Gastroesophageal sphincter (tissue), 4 donors: ENCODE results near the gene THSD4. TPM values are rescaled to one million over a fixed set of nuclear protein-coding genes. Genes with fewer than 3 reads are reported as not detected.

Source experiments
- ATAC-seq: fragments of 150-250 bp; one replicate; pipeline ENCODE4 v1.9.1; 2016; ENCODE audit warnings: mild to moderate bottlenecking, moderate library complexity
- H3K27ac ChIP-seq, 4 donors: fragments of 200-600 bp; sonication (generic) in 3 of 4; 1 replicate in 3 of 4; 2 replicates in 1 of 4; pipeline ENCODE4 v1.5.1; 2016 to 2019
- H3K27me3 ChIP-seq: fragments of 200-600 bp; sonication (generic); one replicate; pipeline ENCODE4 v1.5.1; 2019
- H3K36me3 ChIP-seq, 2 donors: fragments of 200-600 bp; sonication (generic); one replicate each; pipeline ENCODE4 v1.5.1; 2019; ENCODE audit warnings: control low read depth in 1 of 2
- H3K4me1 ChIP-seq, 3 donors: fragments of 200-600 bp; sonication (generic); 1 replicate in 2 of 3; 2 replicates in 1 of 3; pipeline ENCODE4 v1.5.1; 2016 to 2019; ENCODE audit warnings: control low read depth in 2 of 3
- H3K4me3 ChIP-seq, 2 donors: fragments of 200-600 bp; sonication (generic); one replicate each; pipeline ENCODE4 v1.5.1; 2019; ENCODE audit warnings: mild to moderate bottlenecking in 1 of 2, moderate library complexity in 1 of 2
- H3K9me3 ChIP-seq, 3 donors: fragments of 200-600 bp; sonication (generic); one replicate each; pipeline ENCODE4 v1.5.1; 2017 to 2019; ENCODE audit warnings: control low read depth in 2 of 3
- EP300 ChIP-seq: sonication (generic); formaldehyde crosslinking; IDR thresholded peaks from one replicate; pipeline ENCODE4 v1.6.1; 2017; ENCODE audit warnings: antibody characterized with exemption, mild to moderate bottlenecking
- POLR2A ChIP-seq, 2 donors: fragments of 450-650 bp; IDR thresholded peaks; one replicate each; pipeline ENCODE4 v1.6.1; 2017; ENCODE audit warnings: antibody characterized with exemption in 2 of 2, mild to moderate bottlenecking in 2 of 2, moderate library complexity in 1 of 2
- POLR2AphosphoS5 ChIP-seq: sonication (generic); formaldehyde crosslinking; IDR thresholded peaks from one replicate; pipeline ENCODE4 v1.6.1; 2017; ENCODE audit warnings: antibody characterized with exemption
- WGBS, 2 donors: methylation state at CpG; one replicate each; pipeline ENCODE4 v1.1.5; 2018; ENCODE audit warnings: low coverage in 1 of 2; 5-methylcytosine and 5-hydroxymethylcytosine counted together
- total RNA-seq, 4 donors: library from RNA; depleted of rRNA; stranded (reverse); fragments of >200 nt; gene quantifications; one replicate each; pipeline ENCODE4 v1.1.0, GENCODE V29; 2016
- TF ChIP-seq, protein P1 (sequence below), 4 experiments: fragments of 200-600 bp in 2 of 4; fragments of 450-650 bp in 2 of 4; sonication (generic) in 1 of 4; IDR thresholded peaks; one replicate each; pipeline ENCODE4 v1.5.1; 2017 to 2019; ENCODE audit warnings: antibody characterized with exemption in 4 of 4, mild to moderate bottlenecking in 2 of 4, moderate library complexity in 2 of 4

THSD4 gene
- total RNA-seq, 4 donors from 2014 or later: 4.6 to 28.5 (median 17.6) TPM

DNA sequence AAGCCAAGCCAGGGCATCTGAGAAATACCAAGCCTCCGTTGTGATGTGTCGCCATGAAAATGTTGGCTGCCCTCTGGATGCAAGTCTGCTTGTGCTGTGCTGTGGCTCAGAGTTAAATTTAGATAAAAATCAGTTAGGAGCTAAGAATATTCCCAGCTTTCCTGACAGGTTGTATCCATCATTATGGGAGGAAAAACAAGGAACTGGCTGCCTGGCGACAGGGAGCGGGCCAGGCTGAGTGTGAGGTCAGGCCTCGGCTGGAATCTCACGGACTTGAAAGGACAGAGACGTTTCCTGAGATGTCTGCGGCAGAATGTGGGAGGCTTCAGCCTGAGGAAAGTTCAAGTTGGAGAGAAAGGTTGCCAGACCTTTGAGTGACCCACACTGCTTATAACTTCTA, 213.8 kb downstream of the THSD4 start:
- ATAC-seq: peak; percentile 84
- H3K4me3 ChIP-seq: no peak overlapping the region

DNA sequence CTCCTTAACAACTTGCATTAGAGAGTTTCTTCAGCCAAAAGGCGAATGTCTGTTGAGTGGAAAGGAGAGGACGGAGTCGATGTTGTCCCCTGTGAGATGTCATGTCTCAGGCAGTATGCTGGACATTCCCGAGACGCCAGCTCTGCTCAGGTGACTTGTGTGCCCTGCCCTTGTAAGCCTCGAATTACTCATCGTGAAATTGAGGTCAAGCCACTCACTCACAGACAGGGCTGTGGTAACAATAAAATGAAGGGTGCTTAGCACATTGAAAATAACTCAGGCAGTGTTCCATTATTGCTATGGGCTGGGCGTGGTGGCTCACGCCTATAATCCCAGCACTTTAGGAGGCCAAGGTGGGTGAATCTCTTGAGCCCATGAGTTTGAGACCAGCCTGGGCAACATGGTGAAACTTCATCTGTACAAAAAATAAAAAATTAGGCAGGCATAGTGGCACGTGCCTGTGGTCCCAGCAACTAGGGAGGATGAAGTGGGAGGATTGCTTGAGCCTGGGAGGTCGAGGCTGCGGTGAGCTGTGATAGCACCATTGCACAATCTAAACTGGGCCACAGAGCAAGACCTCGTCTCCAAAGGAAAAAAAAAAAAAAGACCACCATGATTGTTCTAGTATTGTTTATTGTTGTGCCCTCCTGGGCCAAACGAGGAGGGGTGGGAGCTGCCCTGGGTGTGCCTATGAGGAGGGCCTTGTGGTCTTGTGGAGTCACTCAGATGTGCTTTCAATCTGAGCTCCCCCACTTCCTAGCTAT, 214.4 kb downstream of the THSD4 start:
- Histone ChIP-seq H3K9me3 (no peaks in the 10 kb centered on the region), H3K27ac (peak overlapping the region; percentile 76 to 88 (median 82)), H3K4me3 (no peak overlapping the region), H3K27me3 (no peaks in the 10 kb centered on the region), H3K36me3 (no peaks in the 10 kb centered on the region), H3K4me1 (peaks cover 7 to 81% (median 18%) of the 10 kb centered on the region in 3 donors)
- TF ChIP-seq, protein P1, sequence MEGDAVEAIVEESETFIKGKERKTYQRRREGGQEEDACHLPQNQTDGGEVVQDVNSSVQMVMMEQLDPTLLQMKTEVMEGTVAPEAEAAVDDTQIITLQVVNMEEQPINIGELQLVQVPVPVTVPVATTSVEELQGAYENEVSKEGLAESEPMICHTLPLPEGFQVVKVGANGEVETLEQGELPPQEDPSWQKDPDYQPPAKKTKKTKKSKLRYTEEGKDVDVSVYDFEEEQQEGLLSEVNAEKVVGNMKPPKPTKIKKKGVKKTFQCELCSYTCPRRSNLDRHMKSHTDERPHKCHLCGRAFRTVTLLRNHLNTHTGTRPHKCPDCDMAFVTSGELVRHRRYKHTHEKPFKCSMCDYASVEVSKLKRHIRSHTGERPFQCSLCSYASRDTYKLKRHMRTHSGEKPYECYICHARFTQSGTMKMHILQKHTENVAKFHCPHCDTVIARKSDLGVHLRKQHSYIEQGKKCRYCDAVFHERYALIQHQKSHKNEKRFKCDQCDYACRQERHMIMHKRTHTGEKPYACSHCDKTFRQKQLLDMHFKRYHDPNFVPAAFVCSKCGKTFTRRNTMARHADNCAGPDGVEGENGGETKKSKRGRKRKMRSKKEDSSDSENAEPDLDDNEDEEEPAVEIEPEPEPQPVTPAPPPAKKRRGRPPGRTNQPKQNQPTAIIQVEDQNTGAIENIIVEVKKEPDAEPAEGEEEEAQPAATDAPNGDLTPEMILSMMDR (IDR thresholded peaks at IDR 0.05): no peak
- TF ChIP-seq EP300: no peak
- TF ChIP-seq POLR2AphosphoS5: peak; percentile 52
- ATAC-seq: peak; percentile 73
- 39 to 60% methylated on average over 6 to 7 of the region's 14 CpGs for WGBS, 2 donors

More for the DNA sequence above, 213.8 kb downstream of the THSD4 start:
- Histone ChIP-seq H3K4me1 (peaks cover 7 to 75% (median 18%) of the 10 kb centered on the region in 3 donors), H3K9me3 (no peaks in the 10 kb centered on the region), H3K27me3 (no peaks in the 10 kb centered on the region), H3K27ac (peak overlapping the region; percentile 76 to 88 (median 82)), H3K36me3 (no peaks in the 10 kb centered on the region)
- WGBS, 2 donors: 0 to 20% methylated on average over 2 of the region's 8 CpGs
- TF ChIP-seq POLR2AphosphoS5: peak; percentile 86
- TF ChIP-seq EP300: no peak

DNA sequence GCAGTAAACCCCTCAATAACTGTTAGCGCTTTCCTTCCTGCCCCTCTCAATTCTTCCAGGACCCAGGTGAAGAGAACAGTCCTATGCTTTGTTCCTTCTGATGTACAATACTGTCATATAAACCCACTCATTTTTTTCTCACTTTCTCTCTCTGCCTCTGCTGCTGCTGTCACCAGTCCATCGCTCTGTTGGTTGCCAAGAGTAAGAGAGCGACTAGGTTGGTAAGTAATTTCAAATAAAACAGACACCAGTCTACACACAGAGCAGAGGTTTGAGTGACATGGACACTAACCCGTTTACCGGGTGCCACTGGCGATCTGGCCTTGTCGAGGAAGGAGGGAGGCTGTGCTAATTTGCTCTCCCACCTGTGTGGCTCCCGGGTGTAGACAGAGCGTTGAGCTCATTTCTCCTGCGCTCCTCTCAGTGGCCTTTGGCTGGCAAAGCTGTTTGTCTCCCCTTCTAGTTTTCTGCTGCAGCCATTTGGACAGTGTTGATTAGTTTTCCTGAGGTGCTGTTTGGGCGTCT, 215.4 kb downstream of the THSD4 start:
- Histone ChIP-seq H3K27me3 (no peaks in the 10 kb centered on the region), H3K9me3 (no peaks in the 10 kb centered on the region), H3K36me3 (no peaks in the 10 kb centered on the region), H3K4me3 (no peak overlapping the region), H3K27ac (peak overlapping the region; percentile 76 to 88 (median 82)), H3K4me1 (peaks cover 7 to 78% (median 18%) of the 10 kb centered on the region in 3 donors)
- 55 to 85% methylated on average over 7 of the region's 11 CpGs for WGBS, 2 donors
- ATAC-seq: no peak
- TF ChIP-seq POLR2A (IDR thresholded peaks at IDR 0.05) (no peak), POLR2AphosphoS5 (no peak), EP300 (no peak)
- TF ChIP-seq, protein P1 (IDR thresholded peaks at IDR 0.05): no peak

DNA sequence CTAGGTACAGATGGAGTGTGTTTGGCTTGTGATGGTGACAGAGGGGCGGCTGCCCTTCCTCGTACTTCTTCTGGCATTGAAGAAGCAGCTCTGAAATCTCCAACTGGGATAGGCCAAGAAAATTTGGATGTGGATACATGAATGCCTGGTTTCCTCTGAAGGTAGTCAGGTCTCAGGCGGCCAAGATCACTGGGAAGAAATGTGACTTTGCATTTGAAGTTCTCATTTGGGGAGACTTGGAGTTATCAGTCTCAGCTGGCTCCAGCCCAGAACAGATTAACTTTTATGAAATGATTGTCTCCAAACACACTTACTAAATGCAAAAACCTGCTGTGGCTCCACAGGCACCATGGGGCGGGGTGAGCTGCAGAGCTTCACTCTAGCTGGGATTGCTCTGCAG, 215.9 kb downstream of the THSD4 start:
- Histone ChIP-seq H3K27ac (peak overlapping the region in 3 of 4 donors; percentile 76 to 86 (median 79)), H3K36me3 (no peaks in the 10 kb centered on the region), H3K27me3 (no peaks in the 10 kb centered on the region), H3K4me3 (no peak overlapping the region), H3K4me1 (peaks cover 7 to 78% (median 18%) of the 10 kb centered on the region in 3 donors), H3K9me3 (no peaks in the 10 kb centered on the region)
- WGBS, 2 donors: 80% methylated on average over 2 of the region's 4 CpGs; no CpG with 5 or more reads in 1 of the 2 donors
- ATAC-seq: no peak
- TF ChIP-seq POLR2A (IDR thresholded peaks at IDR 0.05) (no peak), EP300 (no peak), POLR2AphosphoS5 (no peak)
- TF ChIP-seq, protein P1 (IDR thresholded peaks at IDR 0.05): no peak

DNA sequence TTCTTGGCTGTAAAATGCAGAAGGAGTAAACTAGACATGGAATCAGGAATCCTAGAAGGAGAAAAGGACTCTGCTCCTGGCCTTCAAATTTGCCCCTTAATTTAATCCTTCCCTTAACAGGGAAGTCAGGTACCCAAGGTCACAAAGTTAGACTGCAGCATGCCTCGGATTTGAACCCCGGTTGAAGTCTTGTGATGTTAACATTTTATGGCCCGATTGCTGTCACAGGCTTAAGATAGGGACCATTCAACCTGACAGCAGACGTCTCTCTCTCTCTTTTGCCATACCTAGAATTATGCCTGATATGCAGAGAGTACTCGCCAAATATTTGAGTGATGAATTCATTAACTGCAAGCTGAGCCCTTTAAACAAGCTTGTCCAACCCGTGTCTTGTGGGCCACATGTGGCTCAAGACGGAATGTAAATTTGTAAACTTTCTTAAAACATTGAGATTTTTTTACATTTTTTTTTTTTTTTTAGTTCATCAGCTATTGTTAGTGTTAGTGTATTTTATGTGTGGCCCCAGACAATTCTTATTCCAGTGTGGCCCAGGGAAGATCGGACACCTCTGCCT, 217.2 kb downstream of the THSD4 start:
- Histone ChIP-seq H3K27ac (peak overlapping the region; percentile 37 to 79 (median 57)), H3K9me3 (no peaks in the 10 kb centered on the region), H3K27me3 (no peaks in the 10 kb centered on the region), H3K4me1 (peaks cover 7 to 73% (median 18%) of the 10 kb centered on the region in 3 donors), H3K4me3 (no peak overlapping the region), H3K36me3 (no peaks in the 10 kb centered on the region)
- no peak for ATAC-seq
- TF ChIP-seq POLR2AphosphoS5: peak; percentile 29
- TF ChIP-seq POLR2A (IDR thresholded peaks at IDR 0.05): no peak
- 52 to 75% methylated on average over 7 of the region's 8 CpGs for WGBS, 2 donors
